ENCODE measurements around the gene SAP30BP.
A peak's percentile ranks its signal among the peaks of the same experiment; 100 is the strongest.

The SAP30BP gene

GRCh38 chr17:75691801-75692626, 24.9 kb downstream of the SAP30BP start:
- no peak for DNase-seq

GRCh38 chr17:75692976-75693375, 25.8 kb downstream of the SAP30BP start:
- no peak for DNase-seq

GRCh38 chr17:75693500-75694481, 26.7 kb downstream of the SAP30BP start:
- DNase-seq = no peak

GRCh38 chr17:75694536-75694935, 27.4 kb downstream of the SAP30BP start:
- DNase-seq = no peak

GRCh38 chr17:75695141-75695829, 28.1 kb downstream of the SAP30BP start:
- no peak for DNase-seq

GRCh38 chr17:75695830-75696271, 28.7 kb downstream of the SAP30BP start:
- DNase-seq = no peak

- no peak for DNase-seq
These were observed 30.6 kb downstream of the SAP30BP start for GRCh38 chr17:75697651-75698291.

- DNase-seq = no peak
These were observed 31.5 kb downstream of the SAP30BP start for GRCh38 chr17:75698659-75699058.

GRCh38 chr17:75701288-75701687, 34.1 kb downstream of the SAP30BP start:
- no peak for DNase-seq

GRCh38 chr17:75703191-75703590, 36.1 kb downstream of the SAP30BP start:
- no peak for DNase-seq

GRCh38 chr17:75703591-75703990, 36.5 kb downstream of the SAP30BP start:
- DNase-seq = no peak

- DNase-seq = peak; percentile 53
These were observed 38.1 kb downstream of the SAP30BP start for GRCh38 chr17:75704963-75705875.

- no peak for DNase-seq
These were observed 39.0 kb downstream of the SAP30BP start for GRCh38 chr17:75706042-75706728.

- peak; percentile 96 for DNase-seq
These were observed 40.0 kb downstream of the SAP30BP start for GRCh38 chr17:75707079-75707571.

- peak; percentile 23 for DNase-seq
These were observed 45.3 kb downstream of the SAP30BP start for GRCh38 chr17:75712446-75712845.

GRCh38 chr17:75719732-75720131, 52.6 kb downstream of the SAP30BP start:
- no peak for DNase-seq

GRCh38 chr17:75720656-75721462, 53.7 kb downstream of the SAP30BP start, which contains the start of gene ITGB4:
ITGB4 (plus strand) TSS chr17:75721459; CDS start chr17:75724704, 3,245 bp downstream.
- DNase-seq = peak; percentile 66

GRCh38 chr17:75721463-75722011, 54.4 kb downstream of the SAP30BP start:
- DNase-seq = no peak

- DNase-seq = no peak
These were observed 54.9 kb downstream of the SAP30BP start for GRCh38 chr17:75722076-75722475.
